SU-DHL-6 (cell line): ENCODE measurements around the gene ARID5B.
"Not testable (repeated sequence)": the region's sequence is repeated elsewhere in the genome, so short reads cannot be mapped to it uniquely, and the experiment has no call there.

Experiments used
- EZH2phosphoT487 ChIP-seq: fragments of 200-600 bp; sonication (generic), shearing (Covaris generic); conservative IDR thresholded peaks from 2 replicates; pipeline ENCODE4 v1.6.1; 2018; ENCODE audit warnings: mild to moderate bottlenecking, antibody characterized with exemption, low read length, moderate library complexity, mixed read lengths
- TF ChIP-seq, protein P1 (sequence below): fragments of 200-600 bp; sonication (generic); IDR thresholded peaks from one replicate; pipeline ENCODE4 v1.5.1; 2017; ENCODE audit warnings: antibody characterized with exemption, mild to moderate bottlenecking, low read length, moderate library complexity; ENCODE audit not compliant: insufficient read depth, poor library complexity, severe bottlenecking

DNA sequence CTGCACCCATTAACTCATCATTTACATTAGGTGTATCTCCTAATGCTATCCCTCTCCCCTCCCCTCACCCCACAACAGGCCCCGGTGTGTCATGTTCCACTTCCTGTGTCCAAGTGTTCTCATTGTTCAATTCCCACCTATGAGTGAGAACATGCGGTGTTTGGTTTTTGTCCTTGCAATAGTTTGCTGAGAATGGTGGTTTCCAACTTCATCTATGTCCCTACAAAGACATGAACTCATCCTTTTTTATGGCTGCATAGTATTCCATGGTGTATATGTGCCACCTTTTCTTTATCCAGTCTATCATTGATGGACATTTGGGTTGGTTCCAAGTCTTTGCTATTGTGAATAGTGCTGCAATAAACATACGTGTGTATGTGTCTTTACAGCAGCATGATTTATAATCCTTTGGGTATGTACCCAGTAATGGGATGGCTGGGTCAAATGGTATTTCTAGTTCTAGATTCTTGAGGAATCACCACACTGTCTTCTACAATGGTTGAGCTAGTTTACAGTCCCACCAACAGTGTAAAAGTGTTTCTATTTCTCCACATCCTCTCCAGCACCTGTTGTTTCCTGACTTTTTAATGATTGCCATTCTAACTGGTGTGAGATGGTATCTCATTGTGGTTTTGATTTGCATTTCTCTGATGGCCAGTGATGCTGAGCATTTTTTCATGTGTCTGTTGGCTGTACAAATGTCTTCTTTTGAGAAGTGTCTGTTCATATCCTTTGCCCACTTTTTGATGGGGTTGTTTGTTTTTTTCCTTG is 75.6 kb downstream of the ARID5B start:
- TF ChIP-seq, protein P1, sequence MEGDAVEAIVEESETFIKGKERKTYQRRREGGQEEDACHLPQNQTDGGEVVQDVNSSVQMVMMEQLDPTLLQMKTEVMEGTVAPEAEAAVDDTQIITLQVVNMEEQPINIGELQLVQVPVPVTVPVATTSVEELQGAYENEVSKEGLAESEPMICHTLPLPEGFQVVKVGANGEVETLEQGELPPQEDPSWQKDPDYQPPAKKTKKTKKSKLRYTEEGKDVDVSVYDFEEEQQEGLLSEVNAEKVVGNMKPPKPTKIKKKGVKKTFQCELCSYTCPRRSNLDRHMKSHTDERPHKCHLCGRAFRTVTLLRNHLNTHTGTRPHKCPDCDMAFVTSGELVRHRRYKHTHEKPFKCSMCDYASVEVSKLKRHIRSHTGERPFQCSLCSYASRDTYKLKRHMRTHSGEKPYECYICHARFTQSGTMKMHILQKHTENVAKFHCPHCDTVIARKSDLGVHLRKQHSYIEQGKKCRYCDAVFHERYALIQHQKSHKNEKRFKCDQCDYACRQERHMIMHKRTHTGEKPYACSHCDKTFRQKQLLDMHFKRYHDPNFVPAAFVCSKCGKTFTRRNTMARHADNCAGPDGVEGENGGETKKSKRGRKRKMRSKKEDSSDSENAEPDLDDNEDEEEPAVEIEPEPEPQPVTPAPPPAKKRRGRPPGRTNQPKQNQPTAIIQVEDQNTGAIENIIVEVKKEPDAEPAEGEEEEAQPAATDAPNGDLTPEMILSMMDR, result not testable (repeated sequence)
- not testable (repeated sequence) for TF ChIP-seq EZH2phosphoT487
